Stomach (tissue), 9 donors: ENCODE data around the gene CCN6. TPM values are rescaled to one million over a fixed set of nuclear protein-coding genes. Genes with fewer than 3 reads are reported as not detected.
"Not testable (repeated sequence)": the region's sequence is repeated elsewhere in the genome, so short reads cannot be mapped to it uniquely, and the experiment has no call there.

Experiments used
- DNase-seq, 2 donors: peaks; one replicate each; pipeline versions ENCODE4 v3.0.0 to v3.0.0-alpha.2; 2013 to 2019
- H3K27ac ChIP-seq, 5 donors: fragments of 200-600 bp in 4 of 5; sonication (generic) in 4 of 5; one replicate each; pipeline ENCODE4 v1.5.1; 2013 to 2019; ENCODE audit warnings: mild to moderate bottlenecking in 1 of 5, moderate library complexity in 1 of 5
- H3K27me3 ChIP-seq, 3 donors: fragments of 200-600 bp; sonication (generic); one replicate each; pipeline ENCODE4 v1.5.1; 2017 to 2019; ENCODE audit warnings: mixed run types in 1 of 3
- H3K36me3 ChIP-seq, 4 donors: fragments of 200-600 bp; sonication (generic); 1 replicate in 3 of 4; 2 replicates in 1 of 4; pipeline ENCODE4 v1.5.1; 2016 to 2019
- H3K4me1 ChIP-seq, 4 donors: fragments of 200-600 bp; sonication (generic); one replicate each; pipeline ENCODE4 v1.5.1; 2016 to 2019
- H3K4me3 ChIP-seq, 4 donors: fragments of 200-600 bp; sonication (generic) in 3 of 4; one replicate each; pipeline ENCODE4 v1.5.1; 2016 to 2019; ENCODE audit warnings: mild to moderate bottlenecking in 1 of 4
- H3K9me3 ChIP-seq, 4 donors: fragments of 200-600 bp; sonication (generic); one replicate each; pipeline ENCODE4 v1.5.1; 2016 to 2019
- EP300 ChIP-seq: sonication (generic); formaldehyde crosslinking; IDR thresholded peaks from one replicate; pipeline ENCODE4 v1.6.1; 2017; ENCODE audit warnings: antibody characterized with exemption
- POLR2A ChIP-seq, 4 donors: fragments of 450-650 bp; IDR thresholded peaks; one replicate each; pipeline ENCODE4 v1.6.1; 2016; ENCODE audit warnings: antibody characterized with exemption in 4 of 4, control low read depth in 2 of 4, mild to moderate bottlenecking in 1 of 4, moderate library complexity in 1 of 4
- POLR2AphosphoS5 ChIP-seq, 3 donors: sonication (generic); formaldehyde crosslinking; IDR thresholded peaks; one replicate each; pipeline ENCODE4 v1.6.1; 2016; ENCODE audit warnings: antibody characterized with exemption in 3 of 3
- WGBS, 5 donors: extraction: QIAGEN DNeasy Blood & Tissue Kit in 3 of 5; methylation state at CpG; one replicate each; pipeline versions ENCODE4 v1.1.5 to v1.1.7; 2013 to 2018; 5-methylcytosine and 5-hydroxymethylcytosine counted together
- intact Hi-C: fragments of 100-400 bp; cut with DNase I; formaldehyde crosslinking; loops from one replicate; pipeline ENCODE4 v1.15.1; 2023; ENCODE audit warnings: low total_unique reads
- polyA plus RNA-seq, 3 donors: library from polyadenylated mRNA; stranded (reverse); fragments of 200-250 nt; gene quantifications; one replicate each; pipeline ENCODE4 v1.2.3, GENCODE V29; 2013
- total RNA-seq, 5 donors: library from RNA; depleted of rRNA; stranded (reverse); fragments of >200 nt; gene quantifications; one replicate each; pipeline versions ENCODE4 v1.1.0 to v1.2.3, GENCODE V29; 2014 to 2016
- TF ChIP-seq, protein P1 (sequence below), 7 experiments: fragments of 450-650 bp in 4 of 7; fragments of 200-600 bp in 3 of 7; sonication (generic) in 3 of 7; IDR thresholded peaks; one replicate each; pipeline ENCODE4 v1.5.1; 2016 to 2019; ENCODE audit warnings: antibody characterized with exemption in 7 of 7, control low read depth in 2 of 7, mild to moderate bottlenecking in 1 of 7
- donor health status: healthy with polysubstance abuse.
- donor health status: Bipolar disorder and iron deficiency.
- donor health status: healthy.

Gene CCN6
- total and polyA plus RNA-seq, 8 donors: not detected

DNA sequence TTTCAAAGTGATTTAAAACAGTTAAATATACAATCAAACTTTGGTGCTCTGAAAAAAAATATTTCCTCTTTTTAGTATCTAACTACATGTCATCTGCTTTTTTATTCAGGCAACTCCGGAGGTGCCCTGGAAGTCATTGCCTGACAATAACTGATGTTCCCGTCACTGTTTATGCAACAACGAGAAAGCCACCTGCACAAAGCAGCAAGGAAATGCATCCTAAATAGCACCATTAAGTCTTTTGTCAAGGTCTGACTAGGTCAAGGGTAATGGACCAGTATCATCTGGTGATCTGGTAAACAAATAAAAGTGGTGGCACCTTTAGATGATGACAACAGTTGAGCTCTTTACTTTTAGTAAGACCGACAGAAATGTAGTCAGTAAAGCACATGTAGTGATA is 46.7 kb downstream of the CCN6 start:
- Histone ChIP-seq H3K9me3 (no peaks in the 10 kb centered on the region), H3K27me3 (no peaks in the 10 kb centered on the region), H3K4me1 (peaks cover 0 to 3% (median 0%) of the 10 kb centered on the region in 4 donors), H3K27ac (no peak overlapping the region), H3K4me3 (no peak overlapping the region), H3K36me3 (peaks cover 0 to 20% (median 5%) of the 10 kb centered on the region in 4 donors)
- 71 to 83% (median 78%) methylated on average over 4 of the region's 4 CpGs for WGBS, 5 donors
- intact Hi-C loops: no loop called here
- DNase-seq: no peak
- TF ChIP-seq EP300 (no peak), POLR2AphosphoS5 (IDR thresholded peaks at IDR 0.05) (no peak), POLR2A (IDR thresholded peaks at IDR 0.05) (no peak)
- TF ChIP-seq, protein P1, sequence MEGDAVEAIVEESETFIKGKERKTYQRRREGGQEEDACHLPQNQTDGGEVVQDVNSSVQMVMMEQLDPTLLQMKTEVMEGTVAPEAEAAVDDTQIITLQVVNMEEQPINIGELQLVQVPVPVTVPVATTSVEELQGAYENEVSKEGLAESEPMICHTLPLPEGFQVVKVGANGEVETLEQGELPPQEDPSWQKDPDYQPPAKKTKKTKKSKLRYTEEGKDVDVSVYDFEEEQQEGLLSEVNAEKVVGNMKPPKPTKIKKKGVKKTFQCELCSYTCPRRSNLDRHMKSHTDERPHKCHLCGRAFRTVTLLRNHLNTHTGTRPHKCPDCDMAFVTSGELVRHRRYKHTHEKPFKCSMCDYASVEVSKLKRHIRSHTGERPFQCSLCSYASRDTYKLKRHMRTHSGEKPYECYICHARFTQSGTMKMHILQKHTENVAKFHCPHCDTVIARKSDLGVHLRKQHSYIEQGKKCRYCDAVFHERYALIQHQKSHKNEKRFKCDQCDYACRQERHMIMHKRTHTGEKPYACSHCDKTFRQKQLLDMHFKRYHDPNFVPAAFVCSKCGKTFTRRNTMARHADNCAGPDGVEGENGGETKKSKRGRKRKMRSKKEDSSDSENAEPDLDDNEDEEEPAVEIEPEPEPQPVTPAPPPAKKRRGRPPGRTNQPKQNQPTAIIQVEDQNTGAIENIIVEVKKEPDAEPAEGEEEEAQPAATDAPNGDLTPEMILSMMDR (IDR thresholded peaks at IDR 0.05): no peak

DNA sequence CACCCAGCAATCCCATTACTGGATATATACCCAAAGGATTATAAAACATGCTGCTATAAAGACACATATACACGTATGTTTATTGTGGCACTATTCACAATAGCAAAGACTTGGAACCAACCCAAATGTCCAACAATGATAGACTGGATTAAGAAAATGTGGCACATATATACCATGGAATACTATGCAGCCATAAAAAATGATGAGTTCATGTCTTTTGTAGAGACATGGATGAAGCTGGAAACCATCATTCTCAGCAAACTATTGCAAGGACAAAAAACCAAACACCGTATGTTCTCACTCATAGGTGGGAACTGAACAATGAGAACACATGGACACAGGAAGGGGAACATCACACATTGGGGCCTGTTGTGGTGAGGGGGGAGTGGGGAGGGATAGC is 52.1 kb downstream of the CCN6 start:
- DNase-seq, H3K9me3 ChIP-seq, intact Hi-C loops, H3K27me3 ChIP-seq, H3K4me3 ChIP-seq, H3K27ac ChIP-seq: not testable (repeated sequence)
- peaks cover 0 to 30% (median 17%) of the 10 kb centered on the region in 4 donors for H3K36me3 ChIP-seq
- peaks cover 0 to 17% (median 0%) of the 10 kb centered on the region in 4 donors for H3K4me1 ChIP-seq
- WGBS, 5 donors: 82 to 98% (median 90%) methylated on average over 1 to 2 of the region's 2 CpGs

DNA sequence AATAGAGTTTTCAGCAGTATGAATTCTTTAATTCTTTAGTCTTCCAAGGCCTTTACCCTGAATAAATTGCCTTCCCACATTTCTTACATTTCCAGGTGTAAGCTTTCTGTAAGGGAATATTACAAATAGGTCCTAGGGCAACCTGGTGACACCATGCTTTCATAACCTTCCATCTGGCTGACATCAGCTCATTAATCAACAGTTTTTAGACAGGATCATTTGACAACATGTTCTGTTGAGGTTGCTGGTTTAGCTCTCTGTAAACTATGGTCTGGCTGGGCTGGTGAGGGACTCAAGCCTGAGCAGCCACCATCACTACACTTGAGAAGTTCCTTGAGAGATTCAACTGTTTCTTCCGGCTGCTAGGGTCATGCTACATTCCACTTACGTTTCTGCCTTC is 52.7 kb downstream of the CCN6 start:
- Histone ChIP-seq H3K27me3 (no peaks in the 10 kb centered on the region), H3K4me3 (no peak overlapping the region), H3K27ac (no peak overlapping the region), H3K9me3 (no peaks in the 10 kb centered on the region), H3K4me1 (peaks cover 0 to 17% (median 0%) of the 10 kb centered on the region in 4 donors), H3K36me3 (peaks cover 0 to 33% (median 19%) of the 10 kb centered on the region in 4 donors)
- TF ChIP-seq, protein P1 (IDR thresholded peaks at IDR 0.05): no peak
- TF ChIP-seq POLR2AphosphoS5 (IDR thresholded peaks at IDR 0.05): no peak
- TF ChIP-seq EP300: no peak
- TF ChIP-seq POLR2A (IDR thresholded peaks at IDR 0.05): no peak
- DNase-seq: no peak
- intact Hi-C loops: no loop called here
- WGBS, 5 donors: 64 to 79% (median 75%) methylated on average over 2 of the region's 2 CpGs

DNA sequence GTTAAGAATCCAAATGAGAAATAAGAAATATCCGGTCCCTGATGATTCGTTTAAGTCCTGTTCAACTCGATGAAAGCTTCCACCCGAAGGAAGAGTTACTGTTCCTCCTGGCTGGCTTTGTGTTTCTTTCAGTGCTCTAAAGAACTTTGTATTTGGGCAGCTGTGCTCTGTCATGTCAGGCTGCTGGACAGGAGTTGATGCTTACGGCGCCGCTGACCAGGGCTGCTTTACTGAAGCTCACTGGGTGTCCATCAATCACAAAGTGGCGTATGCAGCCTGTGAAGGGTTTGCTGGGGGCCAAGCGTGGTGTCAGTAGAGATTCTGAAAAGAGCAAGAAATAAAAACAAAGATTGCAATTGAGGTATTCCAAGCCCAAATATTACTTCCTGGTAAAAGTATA is 55.4 kb downstream of the CCN6 start:
- peaks cover 0 to 53% (median 32%) of the 10 kb centered on the region in 4 donors for H3K36me3 ChIP-seq
- H3K9me3 ChIP-seq: no peaks in the 10 kb centered on the region
- 30 to 55% (median 35%) methylated on average over 9 of the region's 9 CpGs for WGBS, 5 donors
- H3K4me3 ChIP-seq: no peak overlapping the region
- no peaks in the 10 kb centered on the region for H3K27me3 ChIP-seq
- peak overlapping the region in 3 of 5 donors; percentile 13 to 38 (median 30) for H3K27ac ChIP-seq
- TF ChIP-seq EP300: no peak
- intact Hi-C loops: no loop called here
- peak in 1 of 2 donors; percentile 54 for DNase-seq
- peaks cover 0 to 17% (median 0%) of the 10 kb centered on the region in 4 donors for H3K4me1 ChIP-seq

DNA sequence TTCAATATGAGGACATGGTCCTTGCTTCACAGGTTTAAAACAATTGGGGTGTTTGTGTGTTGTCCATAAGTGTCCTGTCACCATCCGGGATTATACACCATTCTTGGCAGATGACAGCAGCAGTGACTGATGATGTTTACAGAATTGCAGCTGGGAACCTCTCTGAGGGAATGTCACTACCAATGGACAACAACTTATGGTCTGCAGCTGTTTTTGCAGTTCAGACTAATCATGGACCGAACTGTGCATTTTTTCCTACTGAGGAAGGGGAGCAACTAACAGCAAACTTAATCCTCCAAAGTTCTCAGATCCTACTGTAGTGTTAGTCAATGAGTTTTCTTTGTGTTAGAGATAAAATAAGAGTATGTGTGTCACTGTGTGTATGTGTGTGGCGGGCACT is 59.5 kb downstream of the CCN6 start:
- Histone ChIP-seq H3K9me3 (no peaks in the 10 kb centered on the region), H3K27ac (no peak overlapping the region), H3K36me3 (peaks cover 0 to 62% (median 37%) of the 10 kb centered on the region in 4 donors), H3K4me1 (peaks cover 0 to 17% (median 0%) of the 10 kb centered on the region in 4 donors), H3K4me3 (no peak overlapping the region), H3K27me3 (no peaks in the 10 kb centered on the region)
- intact Hi-C loops: no loop called here
- WGBS, 5 donors: 53 to 64% (median 58%) methylated on average over 3 of the region's 3 CpGs
- TF ChIP-seq POLR2A (IDR thresholded peaks at IDR 0.05): no peak
- TF ChIP-seq EP300: no peak
- no peak for TF ChIP-seq POLR2AphosphoS5 (IDR thresholded peaks at IDR 0.05)
- TF ChIP-seq, protein P1 (IDR thresholded peaks at IDR 0.05): no peak
- DNase-seq: peak in 1 of 2 donors; percentile 50
